Choroid plexus epithelial cell (primary cell): ENCODE measurements around the gene SLFN5.
"Not testable (repeated sequence)": the region's sequence is repeated elsewhere in the genome, so short reads cannot be mapped to it uniquely, and the experiment has no call there.

ENCODE experiments used
- DNase-seq: peaks from one replicate; pipeline ENCODE4 v3.0.0-alpha.2; 2010; ENCODE audit warnings: low read depth
- H3K4me3 ChIP-seq: 2 replicates; pipeline ENCODE4 v1.5.1; 2011; ENCODE audit warnings: low read depth, mild to moderate bottlenecking, control low read depth, low read length, moderate library complexity
- CTCF ChIP-seq: conservative IDR thresholded peaks from 2 replicates; pipeline ENCODE4 v1.5.1; 2011; ENCODE audit warnings: low read depth, mild to moderate bottlenecking, control low read depth, inconsistent platforms, low read length, moderate library complexity

The SLFN5 gene

GRCh38 chr17:35293151-35293847, 50.4 kb downstream of the SLFN5 start:
- DNase-seq, result no peak
- TF ChIP-seq CTCF, result no peak
- H3K4me3 ChIP-seq, result no peak overlapping the region

GRCh38 chr17:35294756-35295155, 51.9 kb downstream of the SLFN5 start:
- TF ChIP-seq CTCF, result no peak

GRCh38 chr17:35295686-35296085, 52.8 kb downstream of the SLFN5 start:
- DNase-seq, result no peak
- no peak for TF ChIP-seq CTCF
- no peak overlapping the region for H3K4me3 ChIP-seq

More at GRCh38 chr17:35294756-35295155, 51.9 kb downstream of the SLFN5 start:
- H3K4me3 ChIP-seq, result no peak overlapping the region
- DNase-seq, result peak; percentile 24

GRCh38 chr17:35297666-35298065, 54.8 kb downstream of the SLFN5 start:
- H3K4me3 ChIP-seq, result no peak overlapping the region

GRCh38 chr17:35298639-35299038, 55.8 kb downstream of the SLFN5 start:
- no peak for TF ChIP-seq CTCF
- DNase-seq, result no peak
- H3K4me3 ChIP-seq, result no peak overlapping the region

More at GRCh38 chr17:35297666-35298065, 54.8 kb downstream of the SLFN5 start:
- no peak for TF ChIP-seq CTCF
- no peak for DNase-seq

GRCh38 chr17:35299135-35299534, 56.3 kb downstream of the SLFN5 start:
- TF ChIP-seq CTCF, result no peak
- no peak overlapping the region for H3K4me3 ChIP-seq
- DNase-seq, result no peak

- not testable (repeated sequence) for DNase-seq, H3K4me3 ChIP-seq
These were observed 66.5 kb downstream of the SLFN5 start for GRCh38 chr17:35309345-35309744.

- DNase-seq, result no peak
- TF ChIP-seq CTCF, result no peak
- no peak overlapping the region for H3K4me3 ChIP-seq
These were observed 69.5 kb downstream of the SLFN5 start for GRCh38 chr17:35312346-35312745.
